LNCAP (cell line): ENCODE results near the gene LRP1B.

Experiments used
- TF ChIP-seq, protein P1 (sequence below): fragments of 450-650 bp; IDR thresholded peaks from 2 replicates; pipeline ENCODE4 v1.5.1; 2017; ENCODE audit warnings: mild to moderate bottlenecking

The LRP1B gene

DNA sequence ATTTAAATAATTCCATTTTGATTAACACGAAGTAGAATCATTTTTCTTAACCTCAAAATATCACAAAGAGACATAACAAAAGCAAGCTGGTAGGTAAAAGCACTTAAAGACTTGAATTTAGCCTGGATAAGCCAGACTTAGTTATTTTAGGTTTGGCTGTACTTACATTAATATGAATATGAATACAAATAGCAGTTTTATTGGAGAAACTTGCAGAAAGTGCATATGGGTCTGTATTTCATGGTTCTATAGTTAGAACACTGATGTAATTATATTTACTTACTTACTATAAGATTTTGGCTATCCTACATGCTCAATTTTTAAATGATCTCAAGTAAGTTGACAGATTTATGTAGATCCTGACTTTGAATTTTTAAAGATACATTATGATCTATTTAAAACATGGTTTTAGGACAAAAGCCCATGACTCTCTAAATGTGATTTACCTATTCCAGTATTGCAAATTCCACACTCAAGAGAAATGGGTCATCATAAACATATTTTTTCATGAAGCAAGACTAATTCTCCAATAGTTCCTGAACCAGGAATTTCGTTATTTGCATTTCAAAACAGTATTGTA, 1775.2 kb downstream of the LRP1B start:
- TF ChIP-seq, protein P1, sequence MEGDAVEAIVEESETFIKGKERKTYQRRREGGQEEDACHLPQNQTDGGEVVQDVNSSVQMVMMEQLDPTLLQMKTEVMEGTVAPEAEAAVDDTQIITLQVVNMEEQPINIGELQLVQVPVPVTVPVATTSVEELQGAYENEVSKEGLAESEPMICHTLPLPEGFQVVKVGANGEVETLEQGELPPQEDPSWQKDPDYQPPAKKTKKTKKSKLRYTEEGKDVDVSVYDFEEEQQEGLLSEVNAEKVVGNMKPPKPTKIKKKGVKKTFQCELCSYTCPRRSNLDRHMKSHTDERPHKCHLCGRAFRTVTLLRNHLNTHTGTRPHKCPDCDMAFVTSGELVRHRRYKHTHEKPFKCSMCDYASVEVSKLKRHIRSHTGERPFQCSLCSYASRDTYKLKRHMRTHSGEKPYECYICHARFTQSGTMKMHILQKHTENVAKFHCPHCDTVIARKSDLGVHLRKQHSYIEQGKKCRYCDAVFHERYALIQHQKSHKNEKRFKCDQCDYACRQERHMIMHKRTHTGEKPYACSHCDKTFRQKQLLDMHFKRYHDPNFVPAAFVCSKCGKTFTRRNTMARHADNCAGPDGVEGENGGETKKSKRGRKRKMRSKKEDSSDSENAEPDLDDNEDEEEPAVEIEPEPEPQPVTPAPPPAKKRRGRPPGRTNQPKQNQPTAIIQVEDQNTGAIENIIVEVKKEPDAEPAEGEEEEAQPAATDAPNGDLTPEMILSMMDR = no peak

DNA sequence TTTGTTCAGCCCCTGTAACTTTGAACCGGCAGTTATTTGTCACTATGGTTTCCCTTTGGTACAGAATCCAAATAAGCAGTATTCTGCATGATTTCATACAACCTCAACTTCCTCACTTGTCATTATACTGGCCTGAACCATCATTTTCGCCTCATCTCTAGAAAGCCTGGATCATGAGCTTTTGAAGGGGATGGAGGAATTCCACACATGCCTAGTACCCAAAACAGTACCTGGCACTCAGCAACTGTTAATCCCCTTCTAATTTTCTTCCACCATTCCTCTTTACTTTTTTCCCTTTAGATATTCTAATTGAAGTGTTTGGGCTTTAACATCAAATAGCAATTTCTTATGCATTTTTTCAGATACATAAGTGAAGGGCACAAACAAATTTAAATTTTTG, 1776.3 kb downstream of the LRP1B start:
- TF ChIP-seq, protein P1 = no peak

DNA sequence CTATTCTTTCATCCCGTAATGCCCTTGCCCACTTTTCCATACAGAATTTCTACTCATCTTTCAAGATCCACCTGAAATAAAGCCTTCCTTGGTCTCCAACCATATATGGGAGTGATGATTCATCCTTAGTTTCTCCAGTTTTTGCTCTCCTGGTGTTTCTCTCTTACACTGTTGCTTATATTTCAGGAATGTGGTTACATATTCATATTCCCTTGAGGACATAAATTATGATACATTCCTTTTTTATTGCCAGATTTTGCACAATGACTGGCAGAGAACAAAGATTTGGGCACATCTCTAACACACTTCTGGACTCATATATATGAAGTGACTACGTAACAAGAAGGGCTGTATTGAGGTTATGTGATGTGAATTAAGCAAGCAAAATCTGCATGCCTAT, 1777.3 kb downstream of the LRP1B start:
- TF ChIP-seq, protein P1 = no peak

DNA sequence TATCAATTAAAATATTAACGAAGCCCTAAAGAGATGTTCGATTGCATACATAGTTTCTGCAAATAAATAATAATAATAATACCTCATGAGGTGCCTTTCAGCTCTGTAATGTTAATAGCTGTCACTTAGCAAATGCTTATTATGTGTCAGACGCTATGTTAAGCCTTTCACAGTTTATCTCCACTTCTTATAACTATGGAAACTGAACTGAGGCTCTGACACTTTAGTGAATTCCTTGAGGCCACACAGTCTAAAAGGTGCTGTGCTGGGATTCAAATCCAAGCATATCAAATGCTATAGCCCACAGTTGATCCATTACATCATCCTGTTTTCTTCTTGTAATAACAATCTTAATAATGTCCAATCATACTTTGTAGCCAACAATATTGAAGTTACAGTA, 1779.1 kb downstream of the LRP1B start:
- TF ChIP-seq, protein P1 = no peak

DNA sequence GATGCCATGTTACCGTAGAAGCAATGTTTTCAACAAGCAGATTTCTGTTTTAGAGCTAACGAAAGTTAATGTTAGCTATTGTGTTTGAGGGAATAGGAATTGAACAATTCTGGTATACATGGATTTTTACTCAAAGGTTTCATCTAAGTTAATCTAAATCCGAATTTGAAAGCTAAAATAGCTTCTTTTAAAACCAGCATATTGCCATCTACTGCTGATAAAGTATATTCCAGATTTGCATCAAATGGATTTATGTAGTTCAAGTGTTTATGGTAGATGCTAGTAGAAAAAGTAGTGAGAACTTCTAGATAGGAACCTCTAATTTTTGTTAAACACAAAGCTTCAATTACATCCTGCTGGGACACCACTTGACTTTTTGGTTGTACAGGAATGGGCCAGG, 1781.1 kb downstream of the LRP1B start:
- TF ChIP-seq, protein P1 = peak; percentile 24; the same call in 1 of the 2 replicates

DNA sequence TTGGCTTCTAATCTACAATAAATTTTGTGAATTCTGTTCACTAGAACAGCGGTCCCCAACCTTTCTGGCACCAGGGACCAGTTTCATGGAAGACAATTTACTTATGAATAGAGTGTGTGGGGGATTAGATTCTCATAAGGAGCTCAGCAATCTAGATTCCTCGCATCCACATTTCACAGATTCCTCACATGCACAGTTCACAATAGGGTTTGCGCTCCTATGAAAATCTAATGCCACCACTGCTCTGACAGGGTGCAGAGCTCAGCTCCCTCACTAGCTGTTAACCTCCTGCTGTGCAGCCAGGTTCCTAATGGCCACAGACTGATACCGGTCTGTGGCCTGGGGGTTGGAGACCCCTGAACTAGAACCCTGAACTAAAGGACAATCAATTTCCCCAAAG, 1782.0 kb downstream of the LRP1B start:
- TF ChIP-seq, protein P1 = no peak

DNA sequence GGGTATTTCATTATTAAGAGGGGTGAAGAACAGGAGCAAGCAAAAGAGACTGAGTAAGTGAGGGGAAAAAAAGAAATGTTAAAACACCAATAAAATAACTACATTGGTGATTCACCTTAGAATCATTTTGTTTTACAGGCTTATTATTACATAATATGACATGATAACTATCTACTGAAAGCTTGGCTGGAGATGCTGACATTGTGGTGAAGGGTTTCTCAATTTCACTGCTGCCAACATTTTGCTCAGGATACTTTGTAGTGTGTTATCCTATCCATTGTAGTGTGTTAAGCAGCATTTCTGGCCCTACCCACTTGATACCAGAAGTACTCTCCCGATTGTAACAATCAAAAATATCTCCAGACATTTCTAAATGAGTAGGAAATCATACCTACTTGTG, 1786.0 kb downstream of the LRP1B start:
- TF ChIP-seq, protein P1 = no peak

DNA sequence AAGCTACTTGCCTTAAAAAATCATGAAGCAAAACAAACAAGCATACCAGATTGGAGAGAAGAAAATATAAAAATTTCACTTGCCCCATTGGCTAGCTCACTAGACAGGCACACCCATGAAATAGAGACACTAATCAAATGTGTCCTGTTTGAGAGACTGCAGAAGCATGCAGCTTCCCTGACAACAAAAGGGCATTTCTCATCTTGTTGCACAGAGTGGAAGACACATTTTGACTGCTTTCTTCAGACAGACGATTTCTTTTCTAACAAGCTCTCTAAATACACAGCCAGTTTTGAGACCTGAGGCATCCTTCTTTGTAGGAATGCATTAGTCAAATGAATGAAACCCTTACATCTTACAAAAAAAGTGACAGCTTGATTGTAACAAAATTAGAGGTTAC, 1792.0 kb downstream of the LRP1B start:
- TF ChIP-seq, protein P1 = no peak
